ENCODE results near the gene SREBF2. TPM values are rescaled to one million over a fixed set of nuclear protein-coding genes. Genes with fewer than 3 reads are reported as not detected.

Gene SREBF2
- total RNA-seq, 4 donors from 2014 or later = 10.2 to 61.0 (median 29.0) TPM

GRCh38 chr22:41876675-41877074 lies 43.8 kb downstream of the SREBF2 start:
- Histone ChIP-seq H3K36me3 (no peaks in the 10 kb centered on the region), H3K27ac (no peak overlapping the region), H3K27me3 (no peaks in the 10 kb centered on the region), H3K9me3 (no peaks in the 10 kb centered on the region), H3K4me1 (no peaks in the 10 kb centered on the region), H3K4me3 (no peak overlapping the region)
- no peak for DNase-seq
- TF ChIP-seq POLR2A (IDR thresholded peaks at IDR 0.05) = no peak
- TF ChIP-seq CTCF (IDR thresholded peaks at IDR 0.05) = no peak
- intact Hi-C loops (cut with DNase I; ENCODE audit: low total_unique reads) = no loop called here

GRCh38 chr22:41880653-41881052 lies 47.7 kb downstream of the SREBF2 start:
- no peaks in the 10 kb centered on the region for H3K36me3 ChIP-seq
- intact Hi-C loops (cut with DNase I; ENCODE audit: low total_unique reads) = no loop called here
- TF ChIP-seq POLR2A (IDR thresholded peaks at IDR 0.05) = no peak
- no peak for TF ChIP-seq CTCF (IDR thresholded peaks at IDR 0.05)

GRCh38 chr22:41883400-41883799 lies 50.5 kb downstream of the SREBF2 start:
- TF ChIP-seq CTCF (IDR thresholded peaks at IDR 0.05) (no peak), POLR2A (IDR thresholded peaks at IDR 0.05) (no peak)
- no peaks in the 10 kb centered on the region for H3K36me3 ChIP-seq
- DNase-seq = no peak
- H3K4me3 ChIP-seq = no peak overlapping the region
- intact Hi-C loops (cut with DNase I; ENCODE audit: low total_unique reads) = no loop called here
- H3K27me3 ChIP-seq = no peaks in the 10 kb centered on the region
- H3K9me3 ChIP-seq = no peaks in the 10 kb centered on the region
- no peaks in the 10 kb centered on the region for H3K4me1 ChIP-seq
- no peak overlapping the region for H3K27ac ChIP-seq

More at GRCh38 chr22:41880653-41881052, 47.7 kb downstream of the SREBF2 start:
- DNase-seq = no peak
- H3K27ac ChIP-seq = no peak overlapping the region
- H3K4me3 ChIP-seq = no peak overlapping the region
- H3K4me1 ChIP-seq = no peaks in the 10 kb centered on the region
- H3K9me3 ChIP-seq = no peaks in the 10 kb centered on the region
- H3K27me3 ChIP-seq = no peaks in the 10 kb centered on the region

- Histone ChIP-seq H3K36me3 (no peaks in the 10 kb centered on the region), H3K4me3 (no peak overlapping the region), H3K27me3 (no peaks in the 10 kb centered on the region), H3K9me3 (no peaks in the 10 kb centered on the region), H3K4me1 (no peaks in the 10 kb centered on the region), H3K27ac (no peak overlapping the region)
- intact Hi-C loops (cut with DNase I; ENCODE audit: low total_unique reads) = no loop called here
- DNase-seq = no peak
- TF ChIP-seq CTCF (IDR thresholded peaks at IDR 0.05) = no peak
- TF ChIP-seq POLR2A (IDR thresholded peaks at IDR 0.05) = no peak
Measured at GRCh38 chr22:41885116-41885515, 52.2 kb downstream of the SREBF2 start.

- H3K4me3 ChIP-seq = no peak overlapping the region
- no peaks in the 10 kb centered on the region for H3K36me3 ChIP-seq
- no peaks in the 10 kb centered on the region for H3K4me1 ChIP-seq
- TF ChIP-seq CTCF (IDR thresholded peaks at IDR 0.05) (no peak), POLR2A (IDR thresholded peaks at IDR 0.05) (no peak)
- no peaks in the 10 kb centered on the region for H3K9me3 ChIP-seq
- H3K27me3 ChIP-seq = no peaks in the 10 kb centered on the region
- intact Hi-C loops (cut with DNase I; ENCODE audit: low total_unique reads) = no loop called here
- no peak overlapping the region for H3K27ac ChIP-seq
- no peak for DNase-seq
Measured at GRCh38 chr22:41885516-41885915, 52.6 kb downstream of the SREBF2 start.

All from uterus (tissue), 4 donors.